ENCODE data around the gene KIF5C.

KIF5C gene

GRCh38 chr2:149002891-149003740 is 128.1 kb downstream of the KIF5C start:
- H3K4me3 Mint-ChIP-seq = no peak overlapping the region
- peaks cover 3 to 9% of the 10 kb centered on the region in 2 donors for H3K27me3 Mint-ChIP-seq
- DNase-seq (no peak), ATAC-seq (replicated peaks) (no peak)
- H3K4me1 Mint-ChIP-seq = no peaks in the 10 kb centered on the region
- peaks cover 4 to 13% of the 10 kb centered on the region in 2 donors for H3K36me3 Mint-ChIP-seq
- H3K9me3 Mint-ChIP-seq = no peaks in the 10 kb centered on the region
- H3K27ac Mint-ChIP-seq = no peak overlapping the region

GRCh38 chr2:149004836-149005235 is 129.8 kb downstream of the KIF5C start:
- Mint-ChIP-seq H3K4me3 (no peak overlapping the region), H3K9me3 (no peaks in the 10 kb centered on the region), H3K36me3 (peaks cover 4 to 14% of the 10 kb centered on the region in 2 donors), H3K27ac (no peak overlapping the region), H3K27me3 (peaks cover 0 to 4% of the 10 kb centered on the region in 2 donors), H3K4me1 (no peaks in the 10 kb centered on the region)
- no peak for ATAC-seq (replicated peaks)
- DNase-seq = no peak

DNA sequence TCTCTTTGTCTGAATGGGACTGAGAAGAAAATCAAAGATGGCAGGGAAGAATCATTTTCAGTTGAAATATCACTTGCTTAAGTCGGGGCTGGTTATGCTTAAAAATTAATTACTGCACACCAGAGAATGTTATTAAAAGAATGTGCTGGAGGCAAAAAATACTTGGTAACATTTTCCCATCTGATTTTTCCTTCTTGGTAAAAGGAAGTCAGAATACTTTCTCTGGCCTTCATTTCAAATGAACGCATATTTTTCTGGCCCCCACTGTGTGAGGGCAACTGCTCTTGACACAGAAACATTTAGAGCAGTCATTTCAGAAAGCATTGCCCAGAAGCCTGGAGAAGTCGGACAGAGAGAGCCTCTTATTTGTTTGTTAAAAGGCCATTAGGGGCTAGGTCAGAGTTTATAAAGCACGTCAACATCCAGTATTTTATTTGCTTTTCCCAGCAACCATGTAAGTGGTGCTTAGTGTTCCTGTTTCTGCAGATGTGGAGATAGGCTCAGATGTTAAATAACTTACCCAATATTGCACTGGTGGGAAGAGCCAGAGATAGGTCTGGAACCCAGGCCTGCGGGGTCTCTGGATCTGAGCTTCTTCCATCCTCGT is 130.5 kb downstream of the KIF5C start:
- ATAC-seq (replicated peaks) = no peak
- peaks cover 4 to 17% of the 10 kb centered on the region in 2 donors for H3K36me3 Mint-ChIP-seq
- peaks cover 0 to 4% of the 10 kb centered on the region in 2 donors for H3K27me3 Mint-ChIP-seq
- H3K9me3 Mint-ChIP-seq = no peaks in the 10 kb centered on the region
- H3K27ac Mint-ChIP-seq = no peak overlapping the region
- no peaks in the 10 kb centered on the region for H3K4me1 Mint-ChIP-seq
- no peak overlapping the region for H3K4me3 Mint-ChIP-seq
- no peak for DNase-seq

DNA sequence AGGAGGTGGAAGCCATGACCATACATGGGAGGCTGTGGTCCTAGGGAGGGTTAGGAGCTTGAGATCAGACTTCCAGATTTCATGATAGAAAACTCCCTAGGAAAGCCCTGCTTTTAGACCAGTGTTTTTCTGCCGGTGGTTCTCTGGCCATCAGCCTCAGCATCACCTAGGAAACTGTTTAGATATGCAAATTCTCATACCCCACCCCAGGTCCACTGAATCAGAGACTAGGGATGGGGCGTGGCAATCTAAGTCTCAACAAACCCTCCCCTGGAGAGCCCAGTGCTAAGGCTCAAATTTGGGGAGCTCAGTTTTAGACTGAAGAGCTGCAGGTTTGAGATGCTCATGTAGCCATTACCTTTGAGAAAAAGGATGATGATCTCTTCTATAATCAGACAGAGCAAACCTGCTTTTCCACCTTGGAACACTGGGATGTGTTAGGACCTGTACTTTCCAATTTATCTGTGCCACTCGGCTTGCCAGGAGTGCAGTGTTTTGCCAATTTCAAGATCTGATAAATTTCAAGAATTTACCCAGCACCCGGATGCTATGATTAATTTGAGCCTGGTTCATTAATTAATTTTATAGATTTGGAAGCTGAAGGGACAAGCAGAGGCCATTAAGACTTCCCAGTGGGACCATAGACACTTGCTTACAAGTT is 132.0 kb downstream of the KIF5C start:
- Mint-ChIP-seq H3K4me3 (no peak overlapping the region), H3K4me1 (no peaks in the 10 kb centered on the region), H3K27ac (no peak overlapping the region), H3K9me3 (no peaks in the 10 kb centered on the region), H3K27me3 (peaks cover 0 to 4% of the 10 kb centered on the region in 2 donors), H3K36me3 (peaks cover 5 to 13% of the 10 kb centered on the region in 2 donors)
- no peak for DNase-seq
- no peak for ATAC-seq (replicated peaks)

GRCh38 chr2:149008381-149008780 is 133.4 kb downstream of the KIF5C start:
- H3K27ac Mint-ChIP-seq = no peak overlapping the region
- H3K4me1 Mint-ChIP-seq = no peaks in the 10 kb centered on the region
- H3K4me3 Mint-ChIP-seq = no peak overlapping the region
- ATAC-seq (replicated peaks) = no peak
- peaks cover 3 to 10% of the 10 kb centered on the region in 2 donors for H3K36me3 Mint-ChIP-seq
- peaks cover 0 to 4% of the 10 kb centered on the region in 2 donors for H3K27me3 Mint-ChIP-seq
- no peak for DNase-seq
- no peaks in the 10 kb centered on the region for H3K9me3 Mint-ChIP-seq

- DNase-seq (no peak), ATAC-seq (replicated peaks) (no peak)
- Mint-ChIP-seq H3K36me3 (peaks cover 3 to 10% of the 10 kb centered on the region in 2 donors), H3K27me3 (peaks cover 0 to 4% of the 10 kb centered on the region in 2 donors), H3K27ac (no peak overlapping the region), H3K9me3 (no peaks in the 10 kb centered on the region), H3K4me1 (no peaks in the 10 kb centered on the region), H3K4me3 (no peak overlapping the region)
These were observed 134.8 kb downstream of the KIF5C start for GRCh38 chr2:149009576-149010461.

DNA sequence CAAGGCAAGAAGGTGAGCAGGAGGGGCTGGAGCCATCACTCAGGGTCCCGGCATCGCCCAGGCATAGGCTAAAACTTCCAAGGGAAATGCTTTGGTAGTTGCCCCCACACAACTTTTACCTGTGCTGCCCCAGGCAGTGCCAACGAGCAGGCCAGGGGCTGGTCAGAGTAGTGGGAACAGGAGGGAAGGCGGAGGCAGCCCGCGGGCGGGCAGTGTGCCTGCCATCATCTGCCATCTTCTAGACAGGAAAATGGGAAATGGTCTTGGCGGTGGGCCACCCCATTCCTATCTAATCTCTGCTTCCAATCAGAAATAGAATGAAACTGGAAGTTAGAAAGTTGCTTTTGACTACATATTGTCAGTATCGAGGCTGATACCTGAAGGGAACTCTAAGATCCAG is 137.5 kb downstream of the KIF5C start:
- no peak overlapping the region for H3K27ac Mint-ChIP-seq
- H3K4me1 Mint-ChIP-seq = peaks cover 2 to 7% of the 10 kb centered on the region in 2 donors
- no peak overlapping the region for H3K4me3 Mint-ChIP-seq
- DNase-seq (no peak), ATAC-seq (replicated peaks) (no peak)
- peaks cover 18 to 19% of the 10 kb centered on the region in 2 donors for H3K27me3 Mint-ChIP-seq
- H3K9me3 Mint-ChIP-seq = no peaks in the 10 kb centered on the region
- H3K36me3 Mint-ChIP-seq = peaks cover 3 to 10% of the 10 kb centered on the region in 2 donors

- peaks cover 12% of the 10 kb centered on the region in 2 donors for H3K4me1 Mint-ChIP-seq
- H3K36me3 Mint-ChIP-seq = peaks cover 3 to 4% of the 10 kb centered on the region in 2 donors
- H3K27me3 Mint-ChIP-seq = peaks cover 14 to 19% of the 10 kb centered on the region in 2 donors
- no peak overlapping the region for H3K27ac Mint-ChIP-seq
- DNase-seq = no peak
- no peaks in the 10 kb centered on the region for H3K9me3 Mint-ChIP-seq
- no peak overlapping the region for H3K4me3 Mint-ChIP-seq
- no peak for ATAC-seq (replicated peaks)
These were observed 140.5 kb downstream of the KIF5C start for GRCh38 chr2:149015501-149015900.

DNA sequence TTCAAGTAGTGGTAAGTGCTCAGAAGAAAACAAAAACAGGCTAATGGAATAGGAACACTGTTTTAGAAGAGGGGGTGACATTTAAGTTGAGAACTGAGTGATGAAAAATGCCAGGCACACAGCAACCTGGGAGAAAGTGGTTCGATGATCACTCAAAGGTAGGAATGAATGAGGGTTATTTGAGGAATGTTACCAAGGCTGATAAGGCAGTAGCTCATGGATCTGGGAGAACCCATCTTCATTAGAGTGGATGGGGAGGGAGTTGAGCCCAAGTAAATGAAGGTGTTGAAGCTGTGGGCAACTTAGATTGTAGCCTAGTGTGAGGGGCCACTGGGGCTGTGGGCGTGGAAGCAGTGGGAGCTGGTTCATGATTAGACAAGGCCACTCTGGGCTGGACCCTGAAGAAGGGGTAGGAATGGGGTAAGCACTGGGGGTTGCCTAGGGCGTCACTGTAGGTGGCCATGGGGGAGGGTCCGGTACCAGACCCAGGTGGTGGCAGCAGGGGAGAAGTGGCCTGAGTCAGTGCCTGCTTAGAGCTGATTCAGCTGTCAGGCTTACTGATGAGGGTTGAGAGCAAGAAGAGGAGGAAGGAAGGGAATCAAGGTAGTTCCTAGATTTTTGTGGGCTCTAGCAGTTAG is 141.0 kb downstream of the KIF5C start:
- Mint-ChIP-seq H3K27ac (no peak overlapping the region), H3K27me3 (peaks cover 14 to 19% of the 10 kb centered on the region in 2 donors), H3K9me3 (no peaks in the 10 kb centered on the region), H3K36me3 (peaks cover 3 to 4% of the 10 kb centered on the region in 2 donors), H3K4me3 (no peak overlapping the region), H3K4me1 (peaks cover 12% of the 10 kb centered on the region in 2 donors)
- ATAC-seq (replicated peaks) = no peak
- DNase-seq = no peak

GRCh38 chr2:149017116-149017985 is 142.3 kb downstream of the KIF5C start:
- Mint-ChIP-seq H3K9me3 (no peaks in the 10 kb centered on the region), H3K4me3 (no peak overlapping the region), H3K27ac (no peak overlapping the region), H3K36me3 (no peaks in the 10 kb centered on the region), H3K4me1 (peaks cover 16 to 18% of the 10 kb centered on the region in 2 donors), H3K27me3 (peaks cover 14 to 19% of the 10 kb centered on the region in 2 donors)
- ATAC-seq (replicated peaks) = peak; percentile 73 to 74
- peak; percentile 52 for DNase-seq

GRCh38 chr2:149018981-149019380 is 144.0 kb downstream of the KIF5C start:
- no peak for ATAC-seq (replicated peaks)
- Mint-ChIP-seq H3K27me3 (peaks cover 14 to 19% of the 10 kb centered on the region in 2 donors), H3K4me1 (peaks cover 16 to 18% of the 10 kb centered on the region in 2 donors), H3K27ac (no peak overlapping the region), H3K4me3 (no peak overlapping the region), H3K9me3 (no peaks in the 10 kb centered on the region), H3K36me3 (no peaks in the 10 kb centered on the region)
- no peak for DNase-seq

- Mint-ChIP-seq H3K9me3 (no peaks in the 10 kb centered on the region), H3K36me3 (no peaks in the 10 kb centered on the region), H3K4me3 (no peak overlapping the region), H3K4me1 (peaks cover 16 to 18% of the 10 kb centered on the region in 2 donors), H3K27me3 (peaks cover 14 to 19% of the 10 kb centered on the region in 2 donors), H3K27ac (peak overlapping the region; percentile 65)
- DNase-seq = no peak
- ATAC-seq (replicated peaks) = no peak
These were observed 144.7 kb downstream of the KIF5C start for GRCh38 chr2:149019768-149020167.
